ENCODE results near the gene PRKCE.
A peak's percentile ranks its signal among the peaks of the same experiment; 100 is the strongest.
"Not testable (repeated sequence)": the region's sequence is repeated elsewhere in the genome, so short reads cannot be mapped to it uniquely, and the experiment has no call there.

Gene PRKCE

GRCh38 chr2:46213906-46214305 lies 562.4 kb downstream of the PRKCE start:
- Histone ChIP-seq H3K27me3 (replicated peaks) (no peaks in the 10 kb centered on the region), H3K4me3 (ENCODE audit: low read depth, low read length) (no peak overlapping the region), H3K27ac (no peak overlapping the region), H3K36me3 (replicated peaks) (no peaks in the 10 kb centered on the region)
- in situ Hi-C loops (cut with HindIII; ENCODE audit: low pct_ligation_motif_present, low sequenced_read_pairs): no loop called here
- TF ChIP-seq, protein P1, sequence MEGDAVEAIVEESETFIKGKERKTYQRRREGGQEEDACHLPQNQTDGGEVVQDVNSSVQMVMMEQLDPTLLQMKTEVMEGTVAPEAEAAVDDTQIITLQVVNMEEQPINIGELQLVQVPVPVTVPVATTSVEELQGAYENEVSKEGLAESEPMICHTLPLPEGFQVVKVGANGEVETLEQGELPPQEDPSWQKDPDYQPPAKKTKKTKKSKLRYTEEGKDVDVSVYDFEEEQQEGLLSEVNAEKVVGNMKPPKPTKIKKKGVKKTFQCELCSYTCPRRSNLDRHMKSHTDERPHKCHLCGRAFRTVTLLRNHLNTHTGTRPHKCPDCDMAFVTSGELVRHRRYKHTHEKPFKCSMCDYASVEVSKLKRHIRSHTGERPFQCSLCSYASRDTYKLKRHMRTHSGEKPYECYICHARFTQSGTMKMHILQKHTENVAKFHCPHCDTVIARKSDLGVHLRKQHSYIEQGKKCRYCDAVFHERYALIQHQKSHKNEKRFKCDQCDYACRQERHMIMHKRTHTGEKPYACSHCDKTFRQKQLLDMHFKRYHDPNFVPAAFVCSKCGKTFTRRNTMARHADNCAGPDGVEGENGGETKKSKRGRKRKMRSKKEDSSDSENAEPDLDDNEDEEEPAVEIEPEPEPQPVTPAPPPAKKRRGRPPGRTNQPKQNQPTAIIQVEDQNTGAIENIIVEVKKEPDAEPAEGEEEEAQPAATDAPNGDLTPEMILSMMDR (IDR thresholded peaks at IDR 0.05; ENCODE audit: low read depth, low read length, missing control alignments): no peak
- no peak for DNase-seq

- no peaks in the 10 kb centered on the region for H3K36me3 ChIP-seq (replicated peaks)
- in situ Hi-C loops (cut with HindIII; ENCODE audit: low pct_ligation_motif_present, low sequenced_read_pairs): no loop called here
- H3K27me3 ChIP-seq (replicated peaks): no peaks in the 10 kb centered on the region
- H3K27ac ChIP-seq: peak overlapping the region; percentile 61
- peak; percentile 82 for DNase-seq
- TF ChIP-seq, protein P1 (IDR thresholded peaks at IDR 0.05; ENCODE audit: low read depth, low read length, missing control alignments): no peak
- no peak overlapping the region for H3K4me3 ChIP-seq (ENCODE audit: low read depth, low read length)
Measured at GRCh38 chr2:46216213-46216612, 564.7 kb downstream of the PRKCE start.

DNA sequence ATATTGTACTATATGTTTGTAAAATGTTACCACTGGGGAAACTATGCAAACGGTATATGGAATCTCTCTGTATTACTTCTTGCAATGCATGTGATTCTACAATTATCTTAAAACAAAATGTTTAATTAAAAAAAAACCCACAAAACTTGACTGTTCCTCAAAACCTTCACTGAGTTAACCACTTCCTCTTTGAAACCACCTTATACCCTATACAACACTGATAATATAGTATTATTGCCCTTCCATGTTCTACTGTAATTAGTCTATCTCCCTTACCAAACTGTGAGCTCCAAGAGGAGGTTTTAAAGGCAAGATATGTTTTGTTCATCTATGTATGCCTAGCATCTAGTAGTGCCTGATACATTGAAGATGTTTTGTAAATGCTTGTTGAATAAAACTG lies 572.0 kb downstream of the PRKCE start:
- H3K27me3 ChIP-seq (replicated peaks); H3K27ac ChIP-seq; H3K36me3 ChIP-seq (replicated peaks); in situ Hi-C loops (cut with HindIII; ENCODE audit: low pct_ligation_motif_present, low sequenced_read_pairs); H3K4me3 ChIP-seq (ENCODE audit: low read depth, low read length); DNase-seq: not testable (repeated sequence)

DNA sequence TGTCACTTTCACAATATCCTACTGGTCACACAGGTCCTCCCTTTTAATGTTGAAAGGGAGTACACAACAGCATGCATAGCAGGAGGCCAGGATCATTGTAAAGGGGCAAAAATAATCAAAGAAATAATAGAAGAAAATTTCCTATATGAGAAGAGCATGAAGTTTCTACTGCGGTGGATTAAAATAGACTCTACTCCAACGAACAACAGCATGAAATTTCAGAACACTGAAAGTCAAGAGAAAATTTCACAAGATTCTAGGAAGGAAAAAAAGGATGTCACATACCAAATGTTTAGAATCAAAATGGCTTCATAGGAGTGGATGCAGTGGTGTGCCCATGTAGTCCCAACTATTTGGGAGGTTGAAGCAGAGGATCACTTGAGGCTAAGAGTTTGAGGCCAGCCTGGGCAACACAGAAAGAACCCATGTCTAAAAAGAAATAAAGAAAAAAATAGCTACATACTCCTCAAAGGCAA lies 573.7 kb downstream of the PRKCE start:
- TF ChIP-seq, protein P1 (IDR thresholded peaks at IDR 0.05; ENCODE audit: low read depth, low read length, missing control alignments): no peak
- peak overlapping the region; percentile 93 for H3K27ac ChIP-seq
- no peaks in the 10 kb centered on the region for H3K27me3 ChIP-seq (replicated peaks)
- H3K36me3 ChIP-seq (replicated peaks): no peaks in the 10 kb centered on the region
- no peak for DNase-seq
- H3K4me3 ChIP-seq (ENCODE audit: low read depth, low read length): no peak overlapping the region
- in situ Hi-C loops (cut with HindIII; ENCODE audit: low pct_ligation_motif_present, low sequenced_read_pairs): no loop called here

- Histone ChIP-seq H3K4me3 (ENCODE audit: low read depth, low read length) (no peak overlapping the region), H3K27ac (peak overlapping the region; percentile 93), H3K27me3 (replicated peaks) (no peaks in the 10 kb centered on the region), H3K36me3 (replicated peaks) (no peaks in the 10 kb centered on the region)
- no peak for DNase-seq
- TF ChIP-seq, protein P1 (IDR thresholded peaks at IDR 0.05; ENCODE audit: low read depth, low read length, missing control alignments): no peak
- in situ Hi-C loops (cut with HindIII; ENCODE audit: low pct_ligation_motif_present, low sequenced_read_pairs): no loop called here
Measured at GRCh38 chr2:46225730-46226129, 574.3 kb downstream of the PRKCE start.

- no peaks in the 10 kb centered on the region for H3K36me3 ChIP-seq (replicated peaks)
- H3K4me3 ChIP-seq (ENCODE audit: low read depth, low read length): no peak overlapping the region
- H3K27ac ChIP-seq: no peak overlapping the region
- no peaks in the 10 kb centered on the region for H3K27me3 ChIP-seq (replicated peaks)
- TF ChIP-seq, protein P1 (IDR thresholded peaks at IDR 0.05; ENCODE audit: low read depth, low read length, missing control alignments): no peak
- DNase-seq: no peak
- in situ Hi-C loops (cut with HindIII; ENCODE audit: low pct_ligation_motif_present, low sequenced_read_pairs): no loop called here
Measured at GRCh38 chr2:46226620-46227019, 575.1 kb downstream of the PRKCE start.
